CD14-positive monocyte (primary cell): Measurements from ENCODE around the gene E2F2. TPM values are rescaled to one million over a fixed set of nuclear protein-coding genes. Genes with fewer than 3 reads are reported as not detected.
A peak's percentile ranks its signal among the peaks of the same experiment; 100 is the strongest.

Experiments used
- DNase-seq, 3 donors: peaks; one replicate each; pipeline ENCODE4 v3.0.0-alpha.2; 2011 to 2022
- H2AFZ ChIP-seq: 2 replicates; pipeline ENCODE4 v1.6.0; 2012; ENCODE audit warnings: mild to moderate bottlenecking, low read depth, low read length, inconsistent platforms; ENCODE audit not compliant: insufficient read depth, poor library complexity, severe bottlenecking
- H3K27ac ChIP-seq, 2 donors: 1 replicate in 1 of 2; 2 replicates in 1 of 2; pipeline ENCODE4 v1.5.1; 2012 to 2013; ENCODE audit warnings: low read length in 2 of 2, control low read depth in 1 of 2, inconsistent platforms in 1 of 2, low read depth in 1 of 2, mild to moderate bottlenecking in 1 of 2
- H3K27me3 ChIP-seq, 2 donors: one replicate each; pipeline versions ENCODE4 v1.6.0 to v1.6.1; 2011 to 2013; ENCODE audit warnings: low read length in 2 of 2; ENCODE audit not compliant: control insufficient read depth in 2 of 2, insufficient read depth in 2 of 2
- H3K36me3 ChIP-seq, 2 donors: replicated peaks in 1 of 2; 1 replicate in 1 of 2; 2 replicates in 1 of 2; pipeline versions ENCODE4 v1.5.1 to v1.6.1; 2012 to 2013; ENCODE audit warnings: low read length in 2 of 2, control low read depth in 1 of 2, inconsistent platforms in 1 of 2, mild to moderate bottlenecking in 1 of 2; ENCODE audit not compliant: insufficient read depth in 2 of 2, control insufficient read depth in 1 of 2
- H3K4me1 ChIP-seq, 2 donors: 1 replicate in 1 of 2; 2 replicates in 1 of 2; pipeline versions ENCODE4 v1.5.1 to v1.6.1; 2012 to 2013; ENCODE audit warnings: low read length in 2 of 2, control low read depth in 1 of 2, inconsistent platforms in 1 of 2, mild to moderate bottlenecking in 1 of 2, moderate library complexity in 1 of 2; ENCODE audit not compliant: insufficient read depth in 2 of 2, control insufficient read depth in 1 of 2
- H3K4me2 ChIP-seq: replicated peaks from 2 replicates; pipeline ENCODE3; 2012; ENCODE audit warnings: low read length, moderate library complexity, mild to moderate bottlenecking; ENCODE audit not compliant: poor library complexity, severe bottlenecking; ENCODE audit errors: extremely low read depth
- H3K4me3 ChIP-seq, 3 experiments: fragments of 200-600 bp in 1 of 3; sonication (generic) in 1 of 3; replicated peaks in 1 of 3; 1 replicate in 2 of 3; 2 replicates in 1 of 3; pipeline ENCODE4 v1.5.1; 2011 to 2013; ENCODE audit warnings: low read length in 3 of 3, mild to moderate bottlenecking in 3 of 3, control low read depth in 2 of 3, low read depth in 2 of 3, inconsistent platforms in 1 of 3, moderate library complexity in 1 of 3
- H3K79me2 ChIP-seq: 2 replicates; pipeline ENCODE4 v1.6.0; 2012; ENCODE audit warnings: mild to moderate bottlenecking, control low read depth, inconsistent platforms, low read length, moderate library complexity; ENCODE audit not compliant: insufficient read depth
- H3K9ac ChIP-seq: 2 replicates; pipeline ENCODE4 v1.6.0; 2017; ENCODE audit warnings: low read length, mild to moderate bottlenecking; ENCODE audit not compliant: insufficient read depth, poor library complexity, severe bottlenecking
- H3K9me3 ChIP-seq, 2 donors: replicated peaks in 1 of 2; 1 replicate in 1 of 2; 2 replicates in 1 of 2; pipeline versions ENCODE4 v1.5.1 to v1.6.1; 2012 to 2013; ENCODE audit warnings: low read length in 2 of 2, control low read depth in 1 of 2; ENCODE audit not compliant: control insufficient read depth in 1 of 2, insufficient read depth in 1 of 2
- H4K20me1 ChIP-seq: 2 replicates; pipeline ENCODE4 v1.6.0; 2012; ENCODE audit warnings: mild to moderate bottlenecking, low read length, control low read depth, moderate library complexity; ENCODE audit not compliant: insufficient read depth
- H3K27ac Mint-ChIP-seq, 7 donors: one replicate each; pipeline ENCODE4 v1.8.0; 2020; ENCODE audit warnings: mild to moderate bottlenecking in 7 of 7, mixed read lengths in 7 of 7, moderate library complexity in 6 of 7, inconsistent platforms in 2 of 7
- H3K27me3 Mint-ChIP-seq, 3 donors: one replicate each; pipeline ENCODE4 v1.8.0; 2021 to 2022; ENCODE audit warnings: low read depth in 3 of 3, mild to moderate bottlenecking in 3 of 3, mixed read lengths in 3 of 3, moderate library complexity in 3 of 3, inconsistent platforms in 1 of 3
- H3K36me3 Mint-ChIP-seq, 2 donors: one replicate each; pipeline ENCODE4 v1.8.0; 2020; ENCODE audit warnings: mixed read lengths in 2 of 2, inconsistent platforms in 1 of 2, mild to moderate bottlenecking in 1 of 2
- H3K4me1 Mint-ChIP-seq: one replicate; pipeline ENCODE4 v1.8.0; 2020; ENCODE audit warnings: mild to moderate bottlenecking, mixed read lengths
- H3K4me3 Mint-ChIP-seq, 2 donors: one replicate each; pipeline ENCODE4 v1.8.0; 2020; ENCODE audit warnings: mild to moderate bottlenecking in 2 of 2, mixed read lengths in 2 of 2, moderate library complexity in 1 of 2
- H3K9me3 Mint-ChIP-seq, 7 donors: one replicate each; pipeline ENCODE4 v1.8.0; 2020 to 2022; ENCODE audit warnings: mixed read lengths in 7 of 7, mild to moderate bottlenecking in 6 of 7, moderate library complexity in 6 of 7, inconsistent platforms in 2 of 7
- CTCF ChIP-seq: fragments of 200-600 bp; IDR thresholded peaks from one replicate; pipeline ENCODE4 v1.8.0; 2022; ENCODE audit warnings: antibody characterized with exemption, mild to moderate bottlenecking
- WGBS: methylation state at CpG from one replicate; pipeline ENCODE4 v1.1.5; 2013; ENCODE audit warnings: missing lambda C conversion rate; ENCODE audit not compliant: insufficient coverage; 5-methylcytosine and 5-hydroxymethylcytosine counted together
- intact Hi-C, 2 donors: fragments of 100-400 bp; cut with micrococcal nuclease; formaldehyde crosslinking; loops; one replicate each; pipeline versions ENCODE4 v1.15.0 to v1.15.1; 2023
- polyA plus RNA-seq, 3 donors: library from polyadenylated mRNA; depleted of rRNA in 1 of 3; unstranded in 2 of 3; stranded (reverse) in 1 of 3; fragments of 300-500 nt in 2 of 3; fragments of >200 nt in 1 of 3; fragmentation: Illumina TruSeq in 2 of 3; gene quantifications; 1 replicate in 2 of 3; 2 replicates in 1 of 3; pipeline ENCODE4 v1.2.3, GENCODE V29; 2012 to 2021

E2F2 gene
- polyA plus RNA-seq, 3 donors, result 0.24 to 4.7 (median 1.8) TPM

GRCh38 chr1:23568608-23569383 lies 37.8 kb upstream of the E2F2 start:
- Histone ChIP-seq H3K36me3 (no peaks in the 10 kb centered on the region), H3K4me1 (peaks cover 15 to 21% of the 10 kb centered on the region in 2 donors), H2AFZ (no peak overlapping the region), H3K4me2 (peak overlapping the region; percentile 31), H3K9ac (no peak overlapping the region), H3K27ac (no peak overlapping the region), H3K9me3 (peaks cover 0 to 8% of the 10 kb centered on the region in 2 donors), H4K20me1 (no peaks in the 10 kb centered on the region), H3K27me3 (peaks cover 42 to 58% of the 10 kb centered on the region in 2 donors), H3K79me2 (no peaks in the 10 kb centered on the region), H3K4me3 (no peak overlapping the region)
- H3K36me3 Mint-ChIP-seq, result peaks cover 0 to 6% of the 10 kb centered on the region in 2 donors
- H3K4me1 Mint-ChIP-seq, result peaks cover 21% of the 10 kb centered on the region
- intact Hi-C loops, result no loop called here
- H3K27ac Mint-ChIP-seq, result peak overlapping the region in 5 of 7 donors; percentile 34 to 82 (median 55)
- TF ChIP-seq CTCF, result no peak
- peak overlapping the region; percentile 70 to 92 for H3K4me3 Mint-ChIP-seq
- DNase-seq, result no peak
- WGBS, result 48% methylated on average over 10 of the region's 16 CpGs
- H3K9me3 Mint-ChIP-seq, result peaks cover 2 to 21% (median 15%) of the 10 kb centered on the region in 7 donors
- peaks cover 65 to 84% (median 76%) of the 10 kb centered on the region in 3 donors for H3K27me3 Mint-ChIP-seq

- Histone ChIP-seq H3K27me3 (peaks cover 46 to 64% of the 10 kb centered on the region in 2 donors), H3K4me3 (peak overlapping the region in 1 of 3 experiments; percentile 20), H3K36me3 (no peaks in the 10 kb centered on the region), H3K9ac (no peak overlapping the region), H3K79me2 (no peaks in the 10 kb centered on the region), H3K9me3 (peaks cover 0 to 8% of the 10 kb centered on the region in 2 donors), H2AFZ (no peak overlapping the region), H3K27ac (no peak overlapping the region), H3K4me2 (peak overlapping the region; percentile 31), H4K20me1 (no peaks in the 10 kb centered on the region), H3K4me1 (peaks cover 15 to 21% of the 10 kb centered on the region in 2 donors)
- H3K27me3 Mint-ChIP-seq, result peaks cover 72 to 90% (median 83%) of the 10 kb centered on the region in 3 donors
- peaks cover 26% of the 10 kb centered on the region for H3K4me1 Mint-ChIP-seq
- peaks cover 0 to 8% of the 10 kb centered on the region in 2 donors for H3K36me3 Mint-ChIP-seq
- intact Hi-C loops, result no loop called here
- no peak for TF ChIP-seq CTCF
- DNase-seq, result no peak
- 1% methylated on average over 43 of the region's 66 CpGs for WGBS
- H3K9me3 Mint-ChIP-seq, result peaks cover 2 to 21% (median 15%) of the 10 kb centered on the region in 7 donors
- peak overlapping the region; percentile 70 to 92 for H3K4me3 Mint-ChIP-seq
- H3K27ac Mint-ChIP-seq, result peak overlapping the region in 5 of 7 donors; percentile 34 to 84 (median 69)
Measured at GRCh38 chr1:23567996-23568607, 37.1 kb upstream of the E2F2 start.
